ENCODE measurements around the gene FHL3.

DNA sequence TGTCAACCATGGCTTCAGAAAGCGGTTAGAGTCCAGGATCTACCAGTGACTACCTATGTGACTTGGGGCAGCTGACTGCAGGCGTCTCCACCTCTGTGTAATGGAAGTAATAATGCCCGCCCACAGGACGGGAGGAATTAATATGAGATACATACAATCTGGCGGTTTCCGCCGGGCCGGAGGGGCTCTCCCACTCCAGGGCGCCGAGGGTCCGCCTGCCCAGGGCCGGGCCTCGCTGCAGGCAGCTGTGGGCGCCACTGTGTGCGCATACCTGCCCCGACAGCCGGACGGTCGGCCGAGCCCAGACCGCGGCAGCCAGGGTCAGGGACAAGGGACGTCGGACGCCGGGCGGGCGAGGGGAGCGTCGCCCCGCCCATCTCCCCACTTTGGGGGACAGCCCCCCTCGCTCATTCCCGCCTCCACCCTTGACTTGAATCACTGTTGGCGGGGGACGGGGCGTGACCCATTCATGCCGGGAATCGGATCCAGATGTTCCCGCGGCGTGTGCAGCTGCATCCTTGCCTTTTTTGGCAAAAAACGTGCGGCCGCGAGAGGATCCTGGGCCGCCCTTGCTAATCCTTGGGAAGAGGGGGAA, 9.5 kb downstream of the FHL3 start:
- TF ChIP-seq, protein P1, sequence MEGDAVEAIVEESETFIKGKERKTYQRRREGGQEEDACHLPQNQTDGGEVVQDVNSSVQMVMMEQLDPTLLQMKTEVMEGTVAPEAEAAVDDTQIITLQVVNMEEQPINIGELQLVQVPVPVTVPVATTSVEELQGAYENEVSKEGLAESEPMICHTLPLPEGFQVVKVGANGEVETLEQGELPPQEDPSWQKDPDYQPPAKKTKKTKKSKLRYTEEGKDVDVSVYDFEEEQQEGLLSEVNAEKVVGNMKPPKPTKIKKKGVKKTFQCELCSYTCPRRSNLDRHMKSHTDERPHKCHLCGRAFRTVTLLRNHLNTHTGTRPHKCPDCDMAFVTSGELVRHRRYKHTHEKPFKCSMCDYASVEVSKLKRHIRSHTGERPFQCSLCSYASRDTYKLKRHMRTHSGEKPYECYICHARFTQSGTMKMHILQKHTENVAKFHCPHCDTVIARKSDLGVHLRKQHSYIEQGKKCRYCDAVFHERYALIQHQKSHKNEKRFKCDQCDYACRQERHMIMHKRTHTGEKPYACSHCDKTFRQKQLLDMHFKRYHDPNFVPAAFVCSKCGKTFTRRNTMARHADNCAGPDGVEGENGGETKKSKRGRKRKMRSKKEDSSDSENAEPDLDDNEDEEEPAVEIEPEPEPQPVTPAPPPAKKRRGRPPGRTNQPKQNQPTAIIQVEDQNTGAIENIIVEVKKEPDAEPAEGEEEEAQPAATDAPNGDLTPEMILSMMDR (IDR thresholded peaks at IDR 0.05) = no peak
- peak in 1 of 2 donors; percentile 41 for TF ChIP-seq POLR2A (IDR thresholded peaks at IDR 0.05)
